ENCODE results near the gene TEAD4.

- TF ChIP-seq CTCF (IDR thresholded peaks at IDR 0.05), result no peak
- TF ChIP-seq POLR2A (IDR thresholded peaks at IDR 0.05), result no peak
Observed at GRCh38 chr12:2939191-2939590, 20.0 kb upstream of the TEAD4 start.

Measured in thyroid gland (tissue), 4 donors.